Gastroesophageal sphincter (tissue), 4 donors: ENCODE data around the gene RFLNA. TPM values are rescaled to one million over a fixed set of nuclear protein-coding genes. Genes with fewer than 3 reads are reported as not detected.

Experiments
- ATAC-seq: fragments of 150-250 bp; one replicate; pipeline ENCODE4 v1.9.1; 2016; ENCODE audit warnings: mild to moderate bottlenecking, moderate library complexity
- H3K27ac ChIP-seq, 4 donors: fragments of 200-600 bp; sonication (generic) in 3 of 4; 1 replicate in 3 of 4; 2 replicates in 1 of 4; pipeline ENCODE4 v1.5.1; 2016 to 2019
- H3K27me3 ChIP-seq: fragments of 200-600 bp; sonication (generic); one replicate; pipeline ENCODE4 v1.5.1; 2019
- H3K36me3 ChIP-seq, 2 donors: fragments of 200-600 bp; sonication (generic); one replicate each; pipeline ENCODE4 v1.5.1; 2019; ENCODE audit warnings: control low read depth in 1 of 2
- H3K4me1 ChIP-seq, 3 donors: fragments of 200-600 bp; sonication (generic); 1 replicate in 2 of 3; 2 replicates in 1 of 3; pipeline ENCODE4 v1.5.1; 2016 to 2019; ENCODE audit warnings: control low read depth in 2 of 3
- H3K4me3 ChIP-seq, 2 donors: fragments of 200-600 bp; sonication (generic); one replicate each; pipeline ENCODE4 v1.5.1; 2019; ENCODE audit warnings: mild to moderate bottlenecking in 1 of 2, moderate library complexity in 1 of 2
- H3K9me3 ChIP-seq, 3 donors: fragments of 200-600 bp; sonication (generic); one replicate each; pipeline ENCODE4 v1.5.1; 2017 to 2019; ENCODE audit warnings: control low read depth in 2 of 3
- CTCF ChIP-seq, 4 experiments: fragments of 200-600 bp in 2 of 4; fragments of 450-650 bp in 2 of 4; sonication (generic) in 1 of 4; IDR thresholded peaks; one replicate each; pipeline ENCODE4 v1.5.1; 2017 to 2019; ENCODE audit warnings: antibody characterized with exemption in 4 of 4, mild to moderate bottlenecking in 2 of 4, moderate library complexity in 2 of 4
- EP300 ChIP-seq: sonication (generic); formaldehyde crosslinking; IDR thresholded peaks from one replicate; pipeline ENCODE4 v1.6.1; 2017; ENCODE audit warnings: antibody characterized with exemption, mild to moderate bottlenecking
- POLR2A ChIP-seq, 2 donors: fragments of 450-650 bp; IDR thresholded peaks; one replicate each; pipeline ENCODE4 v1.6.1; 2017; ENCODE audit warnings: antibody characterized with exemption in 2 of 2, mild to moderate bottlenecking in 2 of 2, moderate library complexity in 1 of 2
- POLR2AphosphoS5 ChIP-seq: sonication (generic); formaldehyde crosslinking; IDR thresholded peaks from one replicate; pipeline ENCODE4 v1.6.1; 2017; ENCODE audit warnings: antibody characterized with exemption
- WGBS, 2 donors: methylation state at CpG; one replicate each; pipeline ENCODE4 v1.1.5; 2018; ENCODE audit warnings: low coverage in 1 of 2; 5-methylcytosine and 5-hydroxymethylcytosine counted together
- total RNA-seq, 4 donors: library from RNA; depleted of rRNA; stranded (reverse); fragments of >200 nt; gene quantifications; one replicate each; pipeline ENCODE4 v1.1.0, GENCODE V29; 2016

Gene RFLNA
- total RNA-seq, 4 donors from 2014 or later: 0.39 to 1.2 (median 0.54) TPM; not detected in 1

- ATAC-seq: no peak
- Histone ChIP-seq H3K27me3 (no peaks in the 10 kb centered on the region), H3K4me1 (peaks cover 0 to 5% (median 0%) of the 10 kb centered on the region in 3 donors), H3K9me3 (no peaks in the 10 kb centered on the region), H3K36me3 (peaks cover 0 to 5% of the 10 kb centered on the region in 2 donors), H3K4me3 (no peak overlapping the region), H3K27ac (no peak overlapping the region)
- TF ChIP-seq POLR2A (IDR thresholded peaks at IDR 0.05) (no peak), EP300 (no peak)
- no CpG with 5 or more reads among the region's 12 CpGs for WGBS, 2 donors
Measured at GRCh38 chr12:124316257-124316900, 21.5 kb downstream of the RFLNA start.

GRCh38 chr12:124317400-124317799, 22.5 kb downstream of the RFLNA start:
- no peaks in the 10 kb centered on the region for H3K9me3 ChIP-seq
- 53% methylated on average over 3 of the region's 12 CpGs; no CpG with 5 or more reads in 1 of the 2 donors for WGBS, 2 donors
- ATAC-seq: no peak
- no peak for TF ChIP-seq CTCF (IDR thresholded peaks at IDR 0.05)
- no peak for TF ChIP-seq EP300
- TF ChIP-seq POLR2AphosphoS5: no peak
- TF ChIP-seq POLR2A (IDR thresholded peaks at IDR 0.05): no peak
- H3K27ac ChIP-seq: no peak overlapping the region
- peaks cover 0 to 7% of the 10 kb centered on the region in 2 donors for H3K36me3 ChIP-seq
- H3K27me3 ChIP-seq: no peaks in the 10 kb centered on the region
- peaks cover 0 to 15% (median 0%) of the 10 kb centered on the region in 3 donors for H3K4me1 ChIP-seq
- H3K4me3 ChIP-seq: no peak overlapping the region

GRCh38 chr12:124318278-124319020, 23.6 kb downstream of the RFLNA start:
- Histone ChIP-seq H3K27ac (no peak overlapping the region), H3K4me3 (no peak overlapping the region), H3K36me3 (peaks cover 0 to 13% of the 10 kb centered on the region in 2 donors), H3K27me3 (no peaks in the 10 kb centered on the region), H3K9me3 (peaks cover 0 to 2% (median 0%) of the 10 kb centered on the region in 3 donors), H3K4me1 (peaks cover 0 to 16% (median 0%) of the 10 kb centered on the region in 3 donors)
- ATAC-seq: no peak
- TF ChIP-seq POLR2A (IDR thresholded peaks at IDR 0.05) (no peak), CTCF (IDR thresholded peaks at IDR 0.05) (no peak), POLR2AphosphoS5 (no peak), EP300 (no peak)
- 71 to 74% methylated on average over 7 to 12 of the region's 25 CpGs for WGBS, 2 donors

GRCh38 chr12:124319368-124320050, 24.6 kb downstream of the RFLNA start:
- H3K4me1 ChIP-seq: peaks cover 0 to 16% (median 0%) of the 10 kb centered on the region in 3 donors
- 64 to 72% methylated on average over 6 of the region's 11 CpGs for WGBS, 2 donors
- H3K27me3 ChIP-seq: no peaks in the 10 kb centered on the region
- TF ChIP-seq CTCF (IDR thresholded peaks at IDR 0.05) (no peak), POLR2AphosphoS5 (no peak), POLR2A (IDR thresholded peaks at IDR 0.05) (no peak), EP300 (no peak)
- no peak overlapping the region for H3K27ac ChIP-seq
- H3K4me3 ChIP-seq: no peak overlapping the region
- H3K9me3 ChIP-seq: peaks cover 0 to 13% (median 0%) of the 10 kb centered on the region in 3 donors
- no peak for ATAC-seq
- H3K36me3 ChIP-seq: peaks cover 0 to 19% of the 10 kb centered on the region in 2 donors

- Histone ChIP-seq H3K27ac (peak overlapping the region in 2 of 4 donors; percentile 11 to 38), H3K36me3 (peaks cover 0 to 35% of the 10 kb centered on the region in 2 donors), H3K4me1 (peaks cover 0 to 16% (median 0%) of the 10 kb centered on the region in 3 donors), H3K27me3 (no peaks in the 10 kb centered on the region), H3K4me3 (no peak overlapping the region), H3K9me3 (peaks cover 0 to 20% (median 0%) of the 10 kb centered on the region in 3 donors)
- no CpG with 5 or more reads among the region's 6 CpGs for WGBS, 2 donors
- ATAC-seq: peak; percentile 76
- no peak for TF ChIP-seq EP300
- TF ChIP-seq POLR2A (IDR thresholded peaks at IDR 0.05): no peak
- peak in 3 of 4 experiments; percentile 84 to 93 (median 92) for TF ChIP-seq CTCF (IDR thresholded peaks at IDR 0.05)
Measured at GRCh38 chr12:124321040-124321481, 26.2 kb downstream of the RFLNA start.
